Midbrain (tissue), 1 donor: Measurements from ENCODE around the gene ATP6V1F.
A peak's percentile ranks its signal among the peaks of the same experiment; 100 is the strongest.

ENCODE experiments used
- DNase-seq: peaks from one replicate; lab custom pipeline; 2025; lab: John Stamatoyannopoulos, UW

The ATP6V1F gene

GRCh38 chr7:128868624-128869137, 6.0 kb downstream of the ATP6V1F start:
- no peak for DNase-seq

- peak; percentile 34 for DNase-seq
These were observed 6.7 kb downstream of the ATP6V1F start for GRCh38 chr7:128869138-128869943.

GRCh38 chr7:128869944-128870285, 7.3 kb downstream of the ATP6V1F start:
- no peak for DNase-seq

GRCh38 chr7:128871050-128871449, 8.4 kb downstream of the ATP6V1F start:
- DNase-seq: no peak

GRCh38 chr7:128872394-128872824, 9.8 kb downstream of the ATP6V1F start:
- DNase-seq: no peak

GRCh38 chr7:128873234-128873633, 10.6 kb downstream of the ATP6V1F start:
- no peak for DNase-seq

GRCh38 chr7:128874140-128875031, 11.7 kb downstream of the ATP6V1F start:
- DNase-seq: no peak

- DNase-seq: no peak
These were observed 12.9 kb downstream of the ATP6V1F start for GRCh38 chr7:128875523-128875948.

- no peak for DNase-seq
These were observed 13.5 kb downstream of the ATP6V1F start for GRCh38 chr7:128876127-128876526.

- no peak for DNase-seq
These were observed 13.9 kb downstream of the ATP6V1F start for GRCh38 chr7:128876586-128876977.

- DNase-seq: no peak
These were observed 14.5 kb downstream of the ATP6V1F start for GRCh38 chr7:128876978-128877755.

- DNase-seq: no peak
These were observed 15.1 kb downstream of the ATP6V1F start for GRCh38 chr7:128877756-128878120.

- no peak for DNase-seq
These were observed 15.8 kb downstream of the ATP6V1F start for GRCh38 chr7:128878226-128879105.

- no peak for DNase-seq
These were observed 16.8 kb downstream of the ATP6V1F start for GRCh38 chr7:128879461-128879938.

- DNase-seq: peak; percentile 67
These were observed 17.5 kb downstream of the ATP6V1F start for GRCh38 chr7:128879939-128880746.

- DNase-seq: no peak
These were observed 18.3 kb downstream of the ATP6V1F start for GRCh38 chr7:128880791-128881457.

GRCh38 chr7:128881458-128882125, 18.9 kb downstream of the ATP6V1F start:
- no peak for DNase-seq

- DNase-seq: no peak
These were observed 19.5 kb downstream of the ATP6V1F start for GRCh38 chr7:128882134-128882533.
